Fibroblast of mammary gland (primary cell): ENCODE results near the gene AGFG1.
A peak's percentile ranks its signal among the peaks of the same experiment; 100 is the strongest.

ENCODE experiments used
- DNase-seq: peaks from one replicate; pipeline ENCODE4 v3.0.0-alpha.2; 2010; ENCODE audit warnings: low read depth
- H3K4me3 ChIP-seq: 2 replicates; pipeline ENCODE4 v1.5.1; 2011; ENCODE audit warnings: low read depth, mild to moderate bottlenecking, low read length, moderate library complexity; ENCODE audit not compliant: control insufficient read depth
- CTCF ChIP-seq: conservative IDR thresholded peaks from 2 replicates; pipeline ENCODE4 v1.5.1; 2011; ENCODE audit warnings: low read depth, low read length, inconsistent platforms; ENCODE audit not compliant: control insufficient read depth, insufficient read depth

Gene AGFG1

DNA sequence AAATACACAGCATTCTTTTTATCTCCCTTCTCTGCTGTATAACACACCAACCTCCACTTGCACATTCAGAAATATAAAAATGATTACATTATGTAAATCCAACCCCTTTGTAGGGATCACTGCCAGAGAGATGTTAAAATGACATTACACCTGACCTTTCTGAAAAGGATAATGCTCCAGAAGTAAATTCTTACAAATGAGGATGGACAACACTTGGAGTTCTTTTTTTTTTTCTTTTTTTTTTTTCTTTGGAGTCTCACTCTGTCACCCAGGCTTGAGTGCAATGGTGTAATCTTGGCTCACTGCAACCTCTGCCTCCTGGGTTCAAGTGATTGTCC lies 20.3 kb upstream of the AGFG1 start:
- no peak for TF ChIP-seq CTCF
- H3K4me3 ChIP-seq: no peak overlapping the region
- DNase-seq: no peak

- H3K4me3 ChIP-seq: no peak overlapping the region
- no peak for TF ChIP-seq CTCF
- no peak for DNase-seq
Observed at GRCh38 chr2:227453810-227454209, 18.1 kb upstream of the AGFG1 start.

DNA sequence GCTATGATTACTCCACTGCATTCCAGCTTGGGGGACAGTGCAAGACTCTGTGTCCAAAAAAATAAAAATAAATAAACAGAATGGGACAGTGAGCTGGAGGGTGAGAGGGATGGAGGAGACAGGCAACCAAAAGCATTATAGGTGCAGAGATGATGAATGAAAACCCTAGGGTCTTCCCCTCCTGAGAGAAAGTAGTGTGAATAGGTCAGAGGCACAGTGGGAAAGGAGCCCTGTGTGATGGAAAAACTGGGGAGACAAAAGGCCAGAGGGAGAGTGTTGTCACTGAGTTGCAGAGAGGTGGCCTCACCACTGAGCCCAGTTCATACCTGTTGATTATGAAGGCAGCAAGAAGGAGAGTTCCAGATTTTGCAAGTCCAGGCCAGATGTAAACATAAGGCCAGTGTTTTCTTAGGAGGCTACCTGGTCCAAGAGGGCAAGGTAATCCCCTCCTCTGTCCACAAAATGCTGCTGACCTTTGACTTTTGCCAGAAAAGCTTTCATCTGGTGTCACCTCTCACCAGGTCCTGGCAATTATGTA lies 17.6 kb upstream of the AGFG1 start:
- no peak for DNase-seq
- no peak for TF ChIP-seq CTCF
- no peak overlapping the region for H3K4me3 ChIP-seq

- no peak overlapping the region for H3K4me3 ChIP-seq
- TF ChIP-seq CTCF: no peak
- no peak for DNase-seq
Observed at GRCh38 chr2:227455200-227455599, 16.8 kb upstream of the AGFG1 start.

DNA sequence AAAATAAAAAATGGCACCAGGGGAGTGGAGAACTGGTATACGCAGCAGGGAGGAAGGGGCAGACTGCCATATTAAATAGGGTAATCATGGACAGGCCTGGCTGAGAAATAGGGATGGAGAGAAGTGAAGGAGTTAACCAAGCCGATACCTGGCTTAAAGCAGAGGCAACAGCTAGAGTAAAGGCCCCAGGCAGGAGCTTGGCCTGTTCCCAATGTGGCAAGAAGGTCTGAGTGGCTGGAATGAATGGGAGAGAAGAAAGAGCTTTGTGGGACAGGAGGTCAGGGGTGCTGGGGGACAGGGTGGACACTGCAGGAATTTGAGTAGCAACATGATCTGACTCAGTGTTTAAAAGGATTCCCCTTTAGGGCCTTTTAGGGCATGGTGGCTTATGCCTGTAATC lies 15.9 kb upstream of the AGFG1 start:
- no peak for DNase-seq
- TF ChIP-seq CTCF: no peak
- no peak overlapping the region for H3K4me3 ChIP-seq

- TF ChIP-seq CTCF: no peak
- DNase-seq: peak; percentile 38
- no peak overlapping the region for H3K4me3 ChIP-seq
Observed at GRCh38 chr2:227456772-227457171, 15.2 kb upstream of the AGFG1 start.

- H3K4me3 ChIP-seq: no peak overlapping the region
- no peak for TF ChIP-seq CTCF
- peak; percentile 88 for DNase-seq
Observed at GRCh38 chr2:227460070-227460485, 11.9 kb upstream of the AGFG1 start.
